HG03135 (cell line): ENCODE data around the gene KTN1.

Experiments
- ATAC-seq: cut with Tn5 transposase; IDR thresholded peaks from one replicate; pipeline ENCODE4 v1.9.1; 2021; ENCODE audit warnings: mild to moderate bottlenecking, moderate library complexity; ENCODE audit not compliant: unreplicated experiment

The KTN1 gene

DNA sequence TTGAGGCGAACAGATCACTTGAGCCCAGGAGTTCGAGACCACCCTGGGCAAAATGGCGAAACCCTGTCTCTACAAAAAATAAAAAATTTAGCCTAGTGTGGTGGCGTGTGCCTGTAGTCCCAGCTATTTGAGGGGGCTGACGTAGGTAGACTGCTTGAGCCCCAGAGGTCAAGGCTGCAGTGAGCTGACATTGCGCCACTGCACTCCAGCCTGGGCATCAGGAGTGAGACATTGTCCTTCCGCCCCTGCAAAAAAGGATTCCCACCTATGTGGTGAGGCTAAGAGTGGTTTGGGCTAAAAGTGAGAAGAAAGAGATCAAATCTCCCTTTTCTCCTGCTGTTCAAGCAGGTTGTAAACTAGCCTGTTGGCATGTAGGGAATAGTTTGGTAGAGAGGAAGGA, 5.0 kb upstream of the KTN1 start:
- ATAC-seq: no peak

GRCh38 chr14:55577229-55577628, 2.8 kb upstream of the KTN1 start:
- ATAC-seq: no peak

GRCh38 chr14:55578511-55578910, 1.5 kb upstream of the KTN1 start:
- ATAC-seq: no peak

DNA sequence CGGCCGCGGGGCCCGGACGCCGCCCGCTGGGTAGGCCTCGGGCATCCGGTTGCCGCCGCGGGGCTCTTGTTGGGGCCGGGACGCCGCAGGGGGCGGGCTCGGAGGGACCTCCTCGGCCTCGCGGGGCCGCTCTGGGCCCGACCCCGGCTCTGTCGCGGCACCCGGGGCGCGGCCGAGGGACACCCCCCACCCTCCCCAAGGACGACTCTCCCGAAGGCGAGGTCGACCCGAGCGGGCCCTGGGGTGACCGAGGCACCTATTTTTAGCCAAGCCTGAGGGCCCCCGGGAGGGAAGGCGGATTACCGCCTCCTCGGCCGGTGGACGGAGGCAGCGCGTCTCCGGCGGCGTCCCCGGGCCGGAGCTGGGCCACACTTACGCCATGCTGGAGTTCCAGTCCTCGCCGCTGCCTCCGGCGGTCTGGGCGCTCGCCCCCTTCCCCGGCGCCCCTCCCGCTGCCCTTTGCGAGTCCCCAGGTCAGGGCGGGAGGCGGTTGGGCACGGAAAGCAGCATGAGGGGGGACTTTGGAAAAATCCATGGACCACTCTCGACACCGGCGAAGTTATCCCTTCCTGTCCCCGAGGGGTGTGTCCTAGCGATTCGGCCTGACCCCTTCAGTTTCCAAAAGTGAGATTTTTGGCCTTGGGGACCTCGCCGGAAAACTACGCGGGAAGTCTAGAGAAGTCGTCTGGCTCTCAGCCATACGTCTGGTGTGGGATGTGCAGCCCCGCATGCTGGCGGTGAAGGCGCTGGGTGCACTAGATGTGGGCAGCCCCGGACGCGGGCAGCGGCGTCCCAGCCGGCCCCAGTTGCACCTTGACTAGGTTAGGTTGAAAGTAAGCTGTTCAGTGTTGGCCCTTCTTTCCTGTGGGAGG, 699 bp downstream of the KTN1 start:
- peak; percentile 52 for ATAC-seq

DNA sequence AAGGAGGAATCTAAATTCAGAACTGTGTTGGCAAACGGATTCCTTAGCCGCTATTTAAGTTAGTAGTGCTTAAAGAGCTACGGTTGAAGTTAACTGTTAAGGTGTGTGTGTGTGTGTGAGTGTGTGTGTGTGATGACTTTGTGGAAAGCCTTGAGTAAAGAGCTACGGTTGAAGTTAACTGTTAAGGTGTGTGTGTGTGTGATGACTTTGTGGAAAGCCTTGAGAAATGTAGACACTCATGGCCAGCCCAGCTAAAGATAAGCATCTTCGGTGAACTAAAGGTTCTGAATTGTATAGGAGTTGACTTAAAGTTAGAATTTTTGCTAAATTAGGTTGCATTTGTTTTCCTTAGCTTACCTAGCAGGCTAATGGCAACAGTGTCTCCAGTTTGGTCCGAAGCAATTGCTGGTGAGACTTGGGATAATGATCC, 1.4 kb downstream of the KTN1 start:
- no peak for ATAC-seq

GRCh38 chr14:55582746-55583145, 2.7 kb downstream of the KTN1 start:
- no peak for ATAC-seq

- no peak for ATAC-seq
These were observed 4.0 kb downstream of the KTN1 start for GRCh38 chr14:55583942-55584468.

- no peak for ATAC-seq
These were observed 5.8 kb downstream of the KTN1 start for GRCh38 chr14:55585854-55586253.

DNA sequence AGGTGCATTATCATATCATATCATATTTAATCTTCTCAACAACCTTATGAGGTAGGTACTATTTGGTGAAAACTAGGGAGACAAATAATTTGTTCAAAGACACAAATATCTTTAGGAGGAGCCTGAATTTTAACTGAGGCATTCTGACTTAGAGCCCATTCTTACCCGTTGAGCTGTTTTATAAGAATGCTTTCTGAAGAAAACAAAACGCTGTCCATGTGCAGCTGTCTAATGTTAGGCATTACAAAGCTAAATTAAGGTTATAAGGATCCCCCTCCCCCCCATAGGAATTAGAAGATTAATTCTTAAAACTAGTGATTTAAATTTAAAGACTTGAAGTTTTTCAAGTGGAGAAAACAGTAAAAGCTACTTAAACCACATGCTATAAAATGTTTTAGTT, 6.4 kb downstream of the KTN1 start:
- ATAC-seq: no peak

GRCh38 chr14:55587847-55588246, 7.8 kb downstream of the KTN1 start:
- no peak for ATAC-seq

- no peak for ATAC-seq
These were observed 8.3 kb downstream of the KTN1 start for GRCh38 chr14:55588259-55588699.

DNA sequence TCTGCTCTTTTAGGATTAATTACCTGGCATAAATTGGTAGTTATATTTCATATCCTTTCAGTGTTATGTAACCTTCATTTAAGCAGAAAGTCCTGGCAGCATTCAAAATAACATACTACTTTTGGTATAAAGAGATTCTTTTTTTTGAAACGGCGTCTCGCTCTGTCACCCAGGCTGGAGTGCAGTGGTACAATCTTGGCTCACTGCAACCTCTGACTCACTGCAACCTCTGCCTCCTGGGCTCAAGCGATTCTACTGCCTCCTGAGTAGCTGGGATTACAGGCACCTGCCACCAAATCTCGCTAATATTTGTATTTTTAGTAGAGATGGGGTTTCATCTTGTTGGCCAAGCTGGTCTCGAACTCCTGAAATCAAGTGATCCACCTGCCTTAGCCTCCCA, 9.2 kb downstream of the KTN1 start:
- ATAC-seq: no peak

- ATAC-seq: no peak
These were observed 12.4 kb downstream of the KTN1 start for GRCh38 chr14:55592436-55592835.

- ATAC-seq: no peak
These were observed 13.7 kb downstream of the KTN1 start for GRCh38 chr14:55593698-55594097.

GRCh38 chr14:55599250-55599879, 19.4 kb downstream of the KTN1 start:
- no peak for ATAC-seq

DNA sequence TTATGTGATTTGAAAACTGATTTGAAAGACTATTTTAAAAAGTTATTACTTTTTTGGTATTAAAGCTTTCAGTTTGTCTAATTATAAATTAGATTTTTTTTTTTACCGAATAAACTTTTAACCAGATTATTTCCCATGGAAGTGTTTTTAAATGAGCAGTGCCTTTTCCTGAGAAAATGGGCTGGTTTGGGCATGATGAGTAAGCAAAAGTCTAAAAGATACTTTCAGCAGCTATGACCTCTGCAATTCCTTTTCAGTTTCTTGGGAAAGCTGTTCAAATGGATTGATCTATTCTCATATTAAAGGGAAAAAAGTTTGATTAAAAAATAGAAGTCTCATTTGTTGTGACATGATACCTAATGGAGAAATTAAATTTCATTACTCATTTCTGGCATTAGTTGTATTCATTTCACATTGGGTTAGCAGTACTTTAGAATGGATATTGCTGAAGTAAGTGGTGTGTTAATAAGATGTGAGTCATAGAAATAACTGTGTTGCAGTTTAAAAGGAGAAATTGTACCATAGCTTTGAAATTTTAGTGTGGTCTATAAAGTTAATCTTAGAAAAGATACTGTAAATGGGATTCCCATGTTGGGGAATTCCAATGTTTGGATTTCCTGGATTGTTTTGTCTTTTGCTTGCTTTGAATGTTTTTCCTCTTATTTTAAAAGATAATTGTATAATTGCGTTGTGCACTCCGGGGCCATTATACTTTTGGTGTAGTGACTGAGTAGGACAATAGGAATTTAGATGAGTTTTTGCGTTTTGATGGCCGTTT, 21.0 kb downstream of the KTN1 start:
- no peak for ATAC-seq

DNA sequence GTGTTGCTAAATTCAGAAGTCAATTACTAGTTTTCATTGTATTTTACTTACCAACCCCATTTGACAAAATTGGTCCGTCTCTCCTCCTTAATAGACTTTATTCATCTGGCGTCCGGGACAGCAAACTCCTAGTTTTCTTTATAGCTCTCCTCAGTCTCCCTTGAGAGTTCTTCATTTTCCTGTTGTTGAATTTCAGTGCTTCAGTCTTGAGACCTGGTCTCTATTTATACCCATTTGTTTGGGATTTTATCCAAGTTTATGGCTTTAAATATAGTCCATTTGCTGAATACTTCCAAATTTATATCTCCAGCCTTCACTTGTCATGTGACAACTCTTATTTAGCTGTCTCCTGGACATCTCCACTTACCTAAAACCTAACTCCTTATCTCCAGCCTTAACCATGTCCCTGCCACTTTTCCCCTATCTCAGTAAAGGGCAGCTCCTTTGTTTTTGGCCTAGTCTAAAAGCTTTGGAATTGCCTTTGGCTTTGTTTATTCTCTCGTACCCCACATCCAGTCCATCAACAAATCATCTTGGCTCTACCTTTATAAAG, 23.5 kb downstream of the KTN1 start:
- no peak for ATAC-seq

DNA sequence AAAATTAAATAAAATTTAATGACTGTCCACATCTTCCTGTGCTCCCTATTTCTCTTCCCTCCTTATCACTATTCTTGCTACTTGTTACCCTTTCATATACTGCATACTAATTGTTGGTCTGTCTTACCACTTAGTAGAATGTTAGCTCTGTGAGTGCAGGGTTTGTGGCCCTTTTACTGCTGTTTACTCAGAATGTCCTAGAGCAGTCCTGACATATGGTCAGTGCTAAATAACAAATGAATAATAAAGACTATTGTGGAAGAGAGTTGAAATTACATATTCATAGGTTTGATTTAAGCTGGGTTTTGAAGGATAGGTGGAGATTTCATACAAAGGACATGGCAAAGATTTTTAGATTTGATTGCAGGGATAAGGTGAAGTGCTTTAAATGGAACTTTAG, 24.5 kb downstream of the KTN1 start:
- no peak for ATAC-seq

DNA sequence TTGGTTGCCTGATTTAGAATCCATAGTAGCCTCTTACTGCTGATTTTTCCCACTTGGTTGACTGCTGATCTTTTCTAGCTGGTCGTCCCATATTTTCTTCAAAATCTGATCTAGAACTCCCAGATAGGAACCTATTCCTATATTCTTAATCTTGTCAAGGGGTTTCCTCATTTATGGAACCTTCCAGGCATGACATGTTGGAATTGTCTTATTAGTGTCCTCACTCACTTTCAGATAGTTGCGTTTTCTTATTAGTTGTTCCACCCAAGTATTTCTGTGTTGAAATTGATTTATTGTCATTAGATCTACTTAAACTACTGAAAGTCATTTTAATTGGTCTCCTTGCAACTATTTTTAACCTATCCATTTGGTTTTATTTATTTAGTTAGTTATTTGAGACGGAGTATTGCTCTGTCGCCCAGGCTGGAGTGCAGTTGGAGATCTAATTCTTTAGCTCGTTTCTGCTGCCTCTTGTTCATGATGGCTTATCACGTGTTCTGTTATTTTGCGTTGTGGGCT, 25.0 kb downstream of the KTN1 start:
- ATAC-seq: no peak

DNA sequence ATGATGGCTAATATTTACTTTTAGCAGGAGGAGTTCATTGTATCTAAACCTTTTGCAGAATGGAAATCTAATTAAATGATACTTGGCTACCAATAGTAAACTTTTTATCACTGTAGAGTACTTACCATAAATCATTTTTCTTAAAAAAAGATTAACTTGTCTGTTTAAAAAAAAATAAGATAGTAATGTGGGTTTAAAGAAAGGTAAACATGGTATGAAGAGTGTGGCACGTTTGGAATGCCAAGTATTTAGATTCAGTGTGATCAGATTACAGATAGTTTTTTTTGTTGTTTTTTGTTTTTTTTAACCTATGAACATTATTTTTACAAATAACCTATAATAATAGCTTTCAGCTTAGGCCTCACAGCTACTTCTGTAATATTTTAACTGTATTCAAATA, 25.8 kb downstream of the KTN1 start:
- no peak for ATAC-seq

DNA sequence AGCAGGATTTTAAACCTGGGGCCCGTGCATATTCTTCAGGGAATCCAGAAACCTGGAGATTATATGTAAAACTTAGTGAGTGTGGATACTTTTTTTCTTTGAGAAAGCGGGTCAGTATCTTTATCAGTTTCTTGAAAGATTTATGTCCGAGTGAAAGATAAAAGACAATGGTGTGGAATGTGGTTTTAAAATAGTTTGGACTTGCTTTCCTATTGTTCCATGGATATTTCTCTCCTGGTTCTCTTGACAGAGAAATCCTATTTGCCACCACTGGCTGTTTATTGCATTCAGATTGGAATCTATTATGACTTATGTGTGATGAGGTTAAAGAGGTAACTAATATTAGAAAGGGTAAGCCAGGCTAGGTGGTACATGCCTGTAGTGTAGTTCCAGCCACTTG, 27.4 kb downstream of the KTN1 start:
- no peak for ATAC-seq
